HEK293 (cell line): ENCODE data around the gene KIAA0825.

Experiments used
- CTCF ChIA-PET: fragments of 350-600 bp; formaldehyde crosslinking; extraction: SDS; loops from one replicate; lab custom pipeline; 2021; ENCODE audit warnings: antibody characterized with exemption; lab: Yijun Ruan, JAX
- POLR2A ChIA-PET: fragments of 300-600 bp; formaldehyde crosslinking; extraction: SDS; loops from one replicate; lab custom pipeline; 2020; ENCODE audit warnings: antibody characterized with exemption, inconsistent platforms; lab: Yijun Ruan, JAX
- H3K27ac ChIP-seq: fragments of 200-500 bp; sonication (Bioruptor generic); 2 replicates; pipeline ENCODE4 v1.5.1; 2014; ENCODE audit warnings: low read depth, low read length, control low read depth, inconsistent platforms; ENCODE audit errors: extremely low read depth
- H3K36me3 ChIP-seq, 2 experiments: fragments of 200-500 bp in 1 of 2; sonication (Bioruptor generic) in 1 of 2; 1 replicate in 1 of 2; 2 replicates in 1 of 2; pipeline ENCODE4 v1.5.1; 2014 to 2017; ENCODE audit warnings: inconsistent platforms in 2 of 2, low read length in 2 of 2; ENCODE audit not compliant: control insufficient read depth in 2 of 2, insufficient read depth in 1 of 2
- H3K4me1 ChIP-seq: fragments of 200-500 bp; sonication (Bioruptor generic); 2 replicates; pipeline ENCODE4 v1.5.1; 2014; ENCODE audit warnings: mild to moderate bottlenecking, low read length, inconsistent platforms; ENCODE audit not compliant: control insufficient read depth, insufficient read depth
- H3K4me3 ChIP-seq: 2 replicates; pipeline ENCODE4 v1.5.1; 2011; ENCODE audit warnings: low read depth, mild to moderate bottlenecking, control low read depth, low read length, moderate library complexity
- H3K9me3 ChIP-seq: fragments of 200-500 bp; sonication (Bioruptor generic); 2 replicates; pipeline ENCODE4 v1.5.1; 2014; ENCODE audit warnings: low read depth, low read length, inconsistent platforms; ENCODE audit not compliant: control insufficient read depth, insufficient read depth
- GLI2 ChIP-seq: fragments of 450-650 bp; formaldehyde crosslinking; IDR thresholded peaks from 2 replicates; pipeline ENCODE4; 2017; ENCODE audit warnings: missing biosample characterization, missing genetic modification characterization, low read depth, borderline replicate concordance
- GLI4 ChIP-seq: fragments of 450-650 bp; formaldehyde crosslinking; IDR thresholded peaks from 2 replicates; pipeline ENCODE4 v1.5.1; 2016; ENCODE audit warnings: missing biosample characterization, missing genetic modification characterization
- TCF7L2 ChIP-seq: IDR thresholded peaks from 2 replicates; pipeline ENCODE4 v1.6.1; 2011; ENCODE audit warnings: low read depth, mild to moderate bottlenecking, inconsistent platforms, low read length, moderate library complexity, borderline replicate concordance
- ZNF157 ChIP-seq: fragments of 450-650 bp; formaldehyde crosslinking; IDR thresholded peaks from 2 replicates; pipeline ENCODE4 v1.5.1; 2016; ENCODE audit warnings: missing biosample characterization, missing genetic modification characterization
- ZNF335 ChIP-seq: fragments of 450-650 bp; formaldehyde crosslinking; conservative IDR thresholded peaks from 2 replicates; pipeline ENCODE4 v1.5.1; 2016; ENCODE audit warnings: missing biosample characterization, missing genetic modification characterization
- ZNF416 ChIP-seq: fragments of 450-650 bp; formaldehyde crosslinking; IDR thresholded peaks from 2 replicates; pipeline ENCODE4 v1.5.1; 2016; ENCODE audit warnings: missing biosample characterization, missing genetic modification characterization
- ZNF514 ChIP-seq: fragments of 450-650 bp; formaldehyde crosslinking; IDR thresholded peaks from 2 replicates; pipeline ENCODE4 v1.5.1; 2016; ENCODE audit warnings: missing biosample characterization, missing genetic modification characterization
- ZNF530 ChIP-seq: fragments of 450-650 bp; formaldehyde crosslinking; IDR thresholded peaks from 2 replicates; pipeline ENCODE4 v1.5.1; 2016; ENCODE audit warnings: low read depth, missing biosample characterization, missing genetic modification characterization
- TF ChIP-seq, protein P1 (sequence below): fragments of 450-650 bp; formaldehyde crosslinking; IDR thresholded peaks from 2 replicates; pipeline ENCODE4 v1.5.1; 2016; ENCODE audit warnings: missing biosample characterization, missing genetic modification characterization, borderline replicate concordance
- TF ChIP-seq, protein P2 (sequence below): fragments of 450-650 bp; formaldehyde crosslinking; IDR thresholded peaks from 2 replicates; pipeline ENCODE4 v1.5.1; 2017; ENCODE audit warnings: missing biosample characterization, missing genetic modification characterization
- TF ChIP-seq, protein P3 (sequence below): fragments of 450-650 bp; formaldehyde crosslinking; IDR thresholded peaks from 2 replicates; pipeline ENCODE4 v1.5.1; 2016; ENCODE audit warnings: missing biosample characterization, missing genetic modification characterization, low read depth
- TF ChIP-seq, protein P4 (sequence below): fragments of 450-650 bp; formaldehyde crosslinking; IDR thresholded peaks from 2 replicates; pipeline ENCODE4 v1.5.1; 2016; ENCODE audit warnings: missing biosample characterization, missing genetic modification characterization
- TF ChIP-seq, protein P5 (sequence below): fragments of 450-650 bp; formaldehyde crosslinking; IDR thresholded peaks from 2 replicates; pipeline ENCODE4 v1.5.1; 2016; ENCODE audit warnings: missing biosample characterization, missing genetic modification characterization
- TF ChIP-seq, protein P6 (sequence below): fragments of 450-650 bp; formaldehyde crosslinking; IDR thresholded peaks from 2 replicates; pipeline ENCODE4 v1.5.1; 2017; ENCODE audit warnings: missing biosample characterization, missing genetic modification characterization

Gene KIAA0825

DNA sequence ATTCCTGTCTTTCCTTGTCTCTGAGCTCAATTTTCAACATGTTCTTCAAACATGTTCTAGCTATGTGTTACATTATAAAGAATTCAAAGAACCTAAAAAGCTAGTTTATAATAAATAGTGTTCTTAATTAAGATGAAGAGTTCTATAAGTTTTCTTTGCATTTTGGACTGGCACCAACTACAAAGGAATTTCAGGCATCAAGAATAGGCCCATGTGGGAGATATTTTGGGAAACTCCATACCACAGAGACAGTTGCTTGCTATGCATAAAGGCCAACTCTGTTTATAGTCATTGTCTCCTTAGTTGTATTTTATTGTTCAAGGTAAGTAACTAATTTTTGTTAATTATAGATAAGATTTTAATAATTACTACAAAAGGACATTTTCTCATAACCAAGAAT is 4.6 kb upstream of the KIAA0825 start (continued):
- TF ChIP-seq, protein P1, sequence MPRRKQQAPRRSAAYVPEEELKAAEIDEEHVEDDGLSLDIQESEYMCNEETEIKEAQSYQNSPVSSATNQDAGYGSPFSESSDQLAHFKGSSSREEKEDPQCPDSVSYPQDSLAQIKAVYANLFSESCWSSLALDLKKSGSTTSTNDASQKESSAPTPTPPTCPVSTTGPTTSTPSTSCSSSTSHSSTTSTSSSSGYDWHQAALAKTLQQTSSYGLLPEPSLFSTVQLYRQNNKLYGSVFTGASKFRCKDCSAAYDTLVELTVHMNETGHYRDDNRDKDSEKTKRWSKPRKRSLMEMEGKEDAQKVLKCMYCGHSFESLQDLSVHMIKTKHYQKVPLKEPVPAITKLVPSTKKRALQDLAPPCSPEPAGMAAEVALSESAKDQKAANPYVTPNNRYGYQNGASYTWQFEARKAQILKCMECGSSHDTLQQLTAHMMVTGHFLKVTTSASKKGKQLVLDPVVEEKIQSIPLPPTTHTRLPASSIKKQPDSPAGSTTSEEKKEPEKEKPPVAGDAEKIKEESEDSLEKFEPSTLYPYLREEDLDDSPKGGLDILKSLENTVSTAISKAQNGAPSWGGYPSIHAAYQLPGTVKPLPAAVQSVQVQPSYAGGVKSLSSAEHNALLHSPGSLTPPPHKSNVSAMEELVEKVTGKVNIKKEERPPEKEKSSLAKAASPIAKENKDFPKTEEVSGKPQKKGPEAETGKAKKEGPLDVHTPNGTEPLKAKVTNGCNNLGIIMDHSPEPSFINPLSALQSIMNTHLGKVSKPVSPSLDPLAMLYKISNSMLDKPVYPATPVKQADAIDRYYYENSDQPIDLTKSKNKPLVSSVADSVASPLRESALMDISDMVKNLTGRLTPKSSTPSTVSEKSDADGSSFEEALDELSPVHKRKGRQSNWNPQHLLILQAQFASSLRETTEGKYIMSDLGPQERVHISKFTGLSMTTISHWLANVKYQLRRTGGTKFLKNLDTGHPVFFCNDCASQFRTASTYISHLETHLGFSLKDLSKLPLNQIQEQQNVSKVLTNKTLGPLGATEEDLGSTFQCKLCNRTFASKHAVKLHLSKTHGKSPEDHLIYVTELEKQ (tag by site-specific recombination) = no peak
- TF ChIP-seq ZNF157 (no peak), ZNF416 (tag by site-specific recombination) (no peak), ZNF530 (no peak), TCF7L2 (no peak), ZNF514 (tag by site-specific recombination) (no peak), GLI2 (tag by site-specific recombination) (no peak)
- TF ChIP-seq, protein P2, sequence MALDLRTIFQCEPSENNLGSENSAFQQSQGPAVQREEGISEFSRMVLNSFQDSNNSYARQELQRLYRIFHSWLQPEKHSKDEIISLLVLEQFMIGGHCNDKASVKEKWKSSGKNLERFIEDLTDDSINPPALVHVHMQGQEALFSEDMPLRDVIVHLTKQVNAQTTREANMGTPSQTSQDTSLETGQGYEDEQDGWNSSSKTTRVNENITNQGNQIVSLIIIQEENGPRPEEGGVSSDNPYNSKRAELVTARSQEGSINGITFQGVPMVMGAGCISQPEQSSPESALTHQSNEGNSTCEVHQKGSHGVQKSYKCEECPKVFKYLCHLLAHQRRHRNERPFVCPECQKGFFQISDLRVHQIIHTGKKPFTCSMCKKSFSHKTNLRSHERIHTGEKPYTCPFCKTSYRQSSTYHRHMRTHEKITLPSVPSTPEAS (tag by site-specific recombination) = no peak
- TF ChIP-seq, protein P3, sequence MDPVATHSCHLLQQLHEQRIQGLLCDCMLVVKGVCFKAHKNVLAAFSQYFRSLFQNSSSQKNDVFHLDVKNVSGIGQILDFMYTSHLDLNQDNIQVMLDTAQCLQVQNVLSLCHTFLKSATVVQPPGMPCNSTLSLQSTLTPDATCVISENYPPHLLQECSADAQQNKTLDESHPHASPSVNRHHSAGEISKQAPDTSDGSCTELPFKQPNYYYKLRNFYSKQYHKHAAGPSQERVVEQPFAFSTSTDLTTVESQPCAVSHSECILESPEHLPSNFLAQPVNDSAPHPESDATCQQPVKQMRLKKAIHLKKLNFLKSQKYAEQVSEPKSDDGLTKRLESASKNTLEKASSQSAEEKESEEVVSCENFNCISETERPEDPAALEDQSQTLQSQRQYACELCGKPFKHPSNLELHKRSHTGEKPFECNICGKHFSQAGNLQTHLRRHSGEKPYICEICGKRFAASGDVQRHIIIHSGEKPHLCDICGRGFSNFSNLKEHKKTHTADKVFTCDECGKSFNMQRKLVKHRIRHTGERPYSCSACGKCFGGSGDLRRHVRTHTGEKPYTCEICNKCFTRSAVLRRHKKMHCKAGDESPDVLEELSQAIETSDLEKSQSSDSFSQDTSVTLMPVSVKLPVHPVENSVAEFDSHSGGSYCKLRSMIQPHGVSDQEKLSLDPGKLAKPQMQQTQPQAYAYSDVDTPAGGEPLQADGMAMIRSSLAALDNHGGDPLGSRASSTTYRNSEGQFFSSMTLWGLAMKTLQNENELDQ (tag by site-specific recombination) = no peak
- TF ChIP-seq, protein P4, sequence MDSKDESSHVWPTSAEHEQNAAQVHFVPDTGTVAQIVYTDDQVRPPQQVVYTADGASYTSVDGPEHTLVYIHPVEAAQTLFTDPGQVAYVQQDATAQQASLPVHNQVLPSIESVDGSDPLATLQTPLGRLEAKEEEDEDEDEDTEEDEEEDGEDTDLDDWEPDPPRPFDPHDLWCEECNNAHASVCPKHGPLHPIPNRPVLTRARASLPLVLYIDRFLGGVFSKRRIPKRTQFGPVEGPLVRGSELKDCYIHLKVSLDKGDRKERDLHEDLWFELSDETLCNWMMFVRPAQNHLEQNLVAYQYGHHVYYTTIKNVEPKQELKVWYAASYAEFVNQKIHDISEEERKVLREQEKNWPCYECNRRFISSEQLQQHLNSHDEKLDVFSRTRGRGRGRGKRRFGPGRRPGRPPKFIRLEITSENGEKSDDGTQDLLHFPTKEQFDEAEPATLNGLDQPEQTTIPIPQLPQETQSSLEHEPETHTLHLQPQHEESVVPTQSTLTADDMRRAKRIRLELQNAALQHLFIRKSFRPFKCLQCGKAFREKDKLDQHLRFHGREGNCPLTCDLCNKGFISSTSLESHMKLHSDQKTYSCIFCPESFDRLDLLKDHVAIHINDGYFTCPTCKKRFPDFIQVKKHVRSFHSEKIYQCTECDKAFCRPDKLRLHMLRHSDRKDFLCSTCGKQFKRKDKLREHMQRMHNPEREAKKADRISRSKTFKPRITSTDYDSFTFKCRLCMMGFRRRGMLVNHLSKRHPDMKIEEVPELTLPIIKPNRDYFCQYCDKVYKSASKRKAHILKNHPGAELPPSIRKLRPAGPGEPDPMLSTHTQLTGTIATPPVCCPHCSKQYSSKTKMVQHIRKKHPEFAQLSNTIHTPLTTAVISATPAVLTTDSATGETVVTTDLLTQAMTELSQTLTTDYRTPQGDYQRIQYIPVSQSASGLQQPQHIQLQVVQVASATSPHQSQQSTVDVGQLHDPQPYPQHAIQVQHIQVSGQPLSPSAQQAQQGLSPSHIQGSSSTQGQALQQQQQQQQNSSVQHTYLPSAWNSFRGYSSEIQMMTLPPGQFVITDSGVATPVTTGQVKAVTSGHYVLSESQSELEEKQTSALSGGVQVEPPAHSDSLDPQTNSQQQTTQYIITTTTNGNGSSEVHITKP (tag by site-specific recombination) = no peak

DNA sequence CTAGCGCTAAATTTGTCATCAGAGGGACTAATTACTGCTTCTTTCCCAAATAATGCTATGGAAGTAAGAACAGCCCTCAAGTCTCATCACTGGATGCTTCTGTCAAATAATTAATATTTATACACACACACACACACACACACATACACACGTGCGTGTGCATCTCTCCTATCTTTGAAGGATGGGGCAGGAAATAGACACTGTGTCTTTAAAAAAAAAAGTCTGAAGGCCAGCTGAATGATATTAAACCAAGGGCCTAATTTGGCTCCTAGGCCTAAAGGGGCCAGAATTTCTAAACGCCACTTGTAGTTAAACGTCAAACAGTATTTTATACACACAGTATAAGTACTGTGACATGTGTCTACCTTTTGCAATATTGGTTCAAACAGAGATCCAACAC is 3.4 kb upstream of the KIAA0825 start:
- TF ChIP-seq, protein P5, sequence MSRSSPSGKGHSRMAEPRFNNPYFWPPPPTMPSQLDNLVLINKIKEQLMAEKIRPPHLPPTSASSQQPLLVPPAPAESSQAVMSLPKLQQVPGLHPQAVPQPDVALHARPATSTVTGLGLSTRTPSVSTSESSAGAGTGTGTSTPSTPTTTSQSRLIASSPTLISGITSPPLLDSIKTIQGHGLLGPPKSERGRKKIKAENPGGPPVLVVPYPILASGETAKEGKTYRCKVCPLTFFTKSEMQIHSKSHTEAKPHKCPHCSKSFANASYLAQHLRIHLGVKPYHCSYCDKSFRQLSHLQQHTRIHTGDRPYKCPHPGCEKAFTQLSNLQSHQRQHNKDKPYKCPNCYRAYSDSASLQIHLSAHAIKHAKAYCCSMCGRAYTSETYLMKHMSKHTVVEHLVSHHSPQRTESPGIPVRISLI (tag by site-specific recombination) = peak; percentile 88
- TF ChIP-seq, protein P6, sequence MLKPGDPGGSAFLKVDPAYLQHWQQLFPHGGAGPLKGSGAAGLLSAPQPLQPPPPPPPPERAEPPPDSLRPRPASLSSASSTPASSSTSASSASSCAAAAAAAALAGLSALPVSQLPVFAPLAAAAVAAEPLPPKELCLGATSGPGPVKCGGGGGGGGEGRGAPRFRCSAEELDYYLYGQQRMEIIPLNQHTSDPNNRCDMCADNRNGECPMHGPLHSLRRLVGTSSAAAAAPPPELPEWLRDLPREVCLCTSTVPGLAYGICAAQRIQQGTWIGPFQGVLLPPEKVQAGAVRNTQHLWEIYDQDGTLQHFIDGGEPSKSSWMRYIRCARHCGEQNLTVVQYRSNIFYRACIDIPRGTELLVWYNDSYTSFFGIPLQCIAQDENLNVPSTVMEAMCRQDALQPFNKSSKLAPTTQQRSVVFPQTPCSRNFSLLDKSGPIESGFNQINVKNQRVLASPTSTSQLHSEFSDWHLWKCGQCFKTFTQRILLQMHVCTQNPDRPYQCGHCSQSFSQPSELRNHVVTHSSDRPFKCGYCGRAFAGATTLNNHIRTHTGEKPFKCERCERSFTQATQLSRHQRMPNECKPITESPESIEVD (tag by site-specific recombination) = peak; percentile 71
- TF ChIP-seq, protein P2 (tag by site-specific recombination) = 0 out of 2 replicates have a peak, but pooled peaks have one; percentile 34
- TF ChIP-seq GLI4 (tag by site-specific recombination) = no peak
- peak; percentile 11; the same call in 1 of the 2 replicates for TF ChIP-seq ZNF335
- CTCF ChIA-PET = interaction anchor here (1.1 kb wide), 1 partner anchor 8 kb away, joined by 4 read pairs; no protein-coding TSS in a partner anchor
- Histone ChIP-seq H3K9me3 (no peaks in the 10 kb centered on the region), H3K4me3 (no peak overlapping the region), H3K27ac (no peak overlapping the region), H3K4me1 (peaks cover 14% of the 10 kb centered on the region; the same call in 1 of the 2 replicates), H3K36me3 (no peaks in the 10 kb centered on the region; a peak in 1 of 3 replicates)
- POLR2A ChIA-PET = no interaction called here
